Spleen (tissue), 11 donors: ENCODE results near the gene JPH2. TPM values are rescaled to one million over a fixed set of nuclear protein-coding genes. Genes with fewer than 3 reads are reported as not detected.

ENCODE experiments used
- DNase-seq: peaks from one replicate; pipeline ENCODE4 v3.0.0-alpha.2; 2020
- H3K27ac ChIP-seq, 8 donors: fragments of 200-600 bp; sonication (generic) in 7 of 8; 1 replicate in 4 of 8; 2 replicates in 4 of 8; pipeline versions ENCODE4 v1.5.0 to v1.8.0; 2016 to 2021; ENCODE audit warnings: inconsistent platforms in 4 of 8, mild to moderate bottlenecking in 4 of 8, moderate library complexity in 1 of 8
- H3K27me3 ChIP-seq, 7 donors: fragments of 200-600 bp; sonication (generic) in 6 of 7; replicated peaks in 1 of 7; 1 replicate in 4 of 7; 2 replicates in 3 of 7; pipeline versions ENCODE4 v1.5.0 to v1.8.0; 2016 to 2021; ENCODE audit warnings: inconsistent platforms in 3 of 7, mild to moderate bottlenecking in 1 of 7
- H3K36me3 ChIP-seq, 6 donors: fragments of 200-600 bp; sonication (generic) in 5 of 6; 1 replicate in 4 of 6; 2 replicates in 2 of 6; pipeline versions ENCODE4 v1.5.0 to v1.8.0; 2016 to 2021; ENCODE audit warnings: inconsistent platforms in 2 of 6
- H3K4me1 ChIP-seq, 6 donors: fragments of 200-600 bp; sonication (generic) in 5 of 6; 1 replicate in 3 of 6; 2 replicates in 3 of 6; pipeline versions ENCODE4 v1.5.0 to v1.8.0; 2016 to 2021; ENCODE audit warnings: inconsistent platforms in 3 of 6
- H3K4me3 ChIP-seq, 8 donors: fragments of 200-600 bp; sonication (generic) in 7 of 8; 1 replicate in 4 of 8; 2 replicates in 4 of 8; pipeline versions ENCODE4 v1.5.0 to v1.8.0; 2016 to 2021; ENCODE audit warnings: inconsistent platforms in 4 of 8, mild to moderate bottlenecking in 4 of 8, moderate library complexity in 2 of 8
- H3K9me3 ChIP-seq, 8 donors: fragments of 200-600 bp; sonication (generic) in 7 of 8; 1 replicate in 4 of 8; 2 replicates in 4 of 8; pipeline versions ENCODE4 v1.5.0 to v1.8.0; 2016 to 2021; ENCODE audit warnings: inconsistent platforms in 4 of 8
- POLR2A ChIP-seq, 3 donors: fragments of 450-650 bp; IDR thresholded peaks; one replicate each; pipeline ENCODE4 v1.5.1; 2017; ENCODE audit warnings: antibody characterized with exemption in 3 of 3, mild to moderate bottlenecking in 1 of 3
- POLR2AphosphoS5 ChIP-seq, 3 donors: sonication (generic); formaldehyde crosslinking; IDR thresholded peaks; one replicate each; pipeline ENCODE4 v1.5.1; 2017; ENCODE audit warnings: antibody characterized with exemption in 3 of 3
- WGBS, 5 donors: extraction: QIAGEN DNeasy Blood & Tissue Kit in 3 of 5; methylation state at CpG; one replicate each; pipeline versions ENCODE4 v1.1.5 to v1.1.7; 2013 to 2018; 5-methylcytosine and 5-hydroxymethylcytosine counted together
- intact Hi-C: fragments of 100-400 bp; cut with DNase I; formaldehyde crosslinking; loops from one replicate; pipeline ENCODE4 v1.15.0; 2023; ENCODE audit warnings: low total_unique reads
- polyA plus RNA-seq, 3 donors: library from polyadenylated mRNA; stranded (reverse); fragments of 200-250 nt; gene quantifications; one replicate each; pipeline ENCODE4 v1.2.1, GENCODE V29; 2013
- total RNA-seq, 7 donors: library from RNA; depleted of rRNA in 3 of 7; stranded (reverse); fragments of >200 nt in 3 of 7; fragmentation: NEBNext Ultra II Directional in 4 of 7; extraction: Animal tissue kit (Norgen Biotek cat#: 25700) in 4 of 7; gene quantifications; one replicate each; pipeline versions ENCODE4 v1.1.0 to v1.2.1, GENCODE V29; 2016 to 2021
- TF ChIP-seq, protein P1 (sequence below), 11 experiments: fragments of 200-600 bp in 7 of 11; fragments of 450-650 bp in 4 of 11; sonication (generic) in 4 of 11; IDR thresholded peaks in 8 of 11; conservative IDR thresholded peaks in 3 of 11; 1 replicate in 7 of 11; 2 replicates in 4 of 11; pipeline versions ENCODE4 v1.4.0 to v1.8.0; 2016 to 2021; ENCODE audit warnings: antibody characterized with exemption in 11 of 11, inconsistent platforms in 4 of 11, mild to moderate bottlenecking in 1 of 11
- donor health status: healthy with polysubstance abuse.
- donor health status: DM: no; HTN: no; CAD: no; lungs with moderate emphysema.
- donor health status: DM: no; HTN: no; CAD: no.
- donor health status: Bipolar disorder and iron deficiency.
- donor health status: healthy.
- donor health status: DM: no; HTN: no; CAD: no.
- donor health status: DM: yes; HTN: yes; CAD: no.

JPH2 gene
- total and polyA plus RNA-seq, 10 donors, result 0.50 to 4.4 (median 1.3) TPM

DNA sequence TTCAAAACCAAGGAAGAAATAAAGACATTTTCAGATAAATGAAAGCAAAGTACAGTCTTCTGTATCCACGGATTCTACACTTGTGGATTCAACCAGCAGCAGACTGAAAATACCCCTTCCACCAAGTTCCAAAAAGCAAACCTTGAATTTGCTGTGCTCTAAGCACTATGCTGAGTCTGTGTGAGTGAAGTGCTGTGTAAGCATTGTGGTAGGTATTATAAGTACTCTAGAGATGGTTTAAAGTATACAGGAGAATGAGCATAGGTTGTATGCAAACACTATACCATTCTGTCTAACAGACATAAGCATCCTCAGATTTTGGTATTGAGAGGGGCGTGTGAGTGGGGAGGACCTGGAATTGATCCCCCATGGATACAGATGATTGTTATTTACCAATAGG, 14.0 kb upstream of the JPH2 start:
- Histone ChIP-seq H3K9me3 (no peaks in the 10 kb centered on the region), H3K27ac (no peak overlapping the region), H3K36me3 (peaks cover 3 to 99% (median 85%) of the 10 kb centered on the region in 6 donors), H3K4me1 (peaks cover 0 to 50% (median 10%) of the 10 kb centered on the region in 6 donors), H3K4me3 (no peak overlapping the region), H3K27me3 (no peaks in the 10 kb centered on the region)
- DNase-seq, result no peak
- intact Hi-C loops, result no loop called here
- TF ChIP-seq POLR2A (IDR thresholded peaks at IDR 0.05) (no peak), POLR2AphosphoS5 (IDR thresholded peaks at IDR 0.05) (no peak)
- TF ChIP-seq, protein P1, sequence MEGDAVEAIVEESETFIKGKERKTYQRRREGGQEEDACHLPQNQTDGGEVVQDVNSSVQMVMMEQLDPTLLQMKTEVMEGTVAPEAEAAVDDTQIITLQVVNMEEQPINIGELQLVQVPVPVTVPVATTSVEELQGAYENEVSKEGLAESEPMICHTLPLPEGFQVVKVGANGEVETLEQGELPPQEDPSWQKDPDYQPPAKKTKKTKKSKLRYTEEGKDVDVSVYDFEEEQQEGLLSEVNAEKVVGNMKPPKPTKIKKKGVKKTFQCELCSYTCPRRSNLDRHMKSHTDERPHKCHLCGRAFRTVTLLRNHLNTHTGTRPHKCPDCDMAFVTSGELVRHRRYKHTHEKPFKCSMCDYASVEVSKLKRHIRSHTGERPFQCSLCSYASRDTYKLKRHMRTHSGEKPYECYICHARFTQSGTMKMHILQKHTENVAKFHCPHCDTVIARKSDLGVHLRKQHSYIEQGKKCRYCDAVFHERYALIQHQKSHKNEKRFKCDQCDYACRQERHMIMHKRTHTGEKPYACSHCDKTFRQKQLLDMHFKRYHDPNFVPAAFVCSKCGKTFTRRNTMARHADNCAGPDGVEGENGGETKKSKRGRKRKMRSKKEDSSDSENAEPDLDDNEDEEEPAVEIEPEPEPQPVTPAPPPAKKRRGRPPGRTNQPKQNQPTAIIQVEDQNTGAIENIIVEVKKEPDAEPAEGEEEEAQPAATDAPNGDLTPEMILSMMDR (IDR thresholded peaks at IDR 0.05 in 8 of 11, conservative IDR thresholded peaks at IDR 0.05 in 3 of 11), result no peak
- WGBS, 5 donors, result 45 to 95% (median 74%) methylated on average over 2 of the region's 2 CpGs

DNA sequence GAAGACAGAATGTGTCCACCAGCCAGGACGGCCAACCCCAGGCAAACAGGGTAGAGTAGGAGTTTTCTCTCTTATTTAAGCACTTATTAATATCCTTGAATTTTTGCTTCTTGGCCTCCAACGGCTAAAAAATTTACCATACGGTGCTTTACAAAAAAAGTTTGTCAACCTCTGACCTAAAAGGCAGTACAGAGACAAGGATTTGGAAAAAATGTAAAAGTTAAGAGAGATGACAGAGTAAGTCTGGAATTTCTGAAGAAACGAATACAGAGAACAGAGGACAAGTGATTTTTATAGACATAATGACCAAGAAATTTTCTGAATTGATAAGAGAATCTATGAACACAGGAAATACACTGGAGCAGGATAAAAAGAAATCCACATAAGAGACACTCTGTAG, 13.4 kb upstream of the JPH2 start:
- Histone ChIP-seq H3K4me1 (peaks cover 0 to 47% (median 10%) of the 10 kb centered on the region in 6 donors), H3K27me3 (no peaks in the 10 kb centered on the region), H3K36me3 (peaks cover 3 to 98% (median 79%) of the 10 kb centered on the region in 6 donors), H3K4me3 (no peak overlapping the region), H3K9me3 (no peaks in the 10 kb centered on the region), H3K27ac (no peak overlapping the region)
- WGBS, 5 donors, result 81 to 92% (median 83%) methylated on average over 4 of the region's 4 CpGs
- intact Hi-C loops, result no loop called here
- no peak for TF ChIP-seq POLR2A (IDR thresholded peaks at IDR 0.05)
- TF ChIP-seq, protein P1 (IDR thresholded peaks at IDR 0.05 in 8 of 11, conservative IDR thresholded peaks at IDR 0.05 in 3 of 11), result no peak
- no peak for DNase-seq

DNA sequence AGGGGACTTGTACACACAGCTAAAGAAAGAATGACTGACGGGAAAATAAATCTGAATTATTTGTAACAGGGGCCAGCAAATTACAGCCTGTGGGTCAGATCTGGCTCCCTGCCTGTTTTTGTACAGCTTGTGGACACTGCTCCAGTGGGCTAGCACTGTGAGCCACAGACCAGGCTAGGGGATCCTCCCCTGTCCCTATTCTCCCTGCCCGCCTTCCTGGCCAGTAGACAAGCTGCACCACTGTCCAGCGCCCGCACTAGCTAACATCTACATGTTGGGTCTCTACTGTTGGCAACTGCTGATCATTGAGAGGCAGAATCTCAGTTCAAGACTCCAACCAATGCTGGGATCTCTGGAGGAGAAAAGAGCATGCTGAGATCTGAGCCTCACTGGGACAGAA, 12.9 kb upstream of the JPH2 start:
- Histone ChIP-seq H3K27me3 (no peaks in the 10 kb centered on the region), H3K4me1 (peaks cover 0 to 42% (median 10%) of the 10 kb centered on the region in 6 donors), H3K9me3 (no peaks in the 10 kb centered on the region), H3K36me3 (peaks cover 3 to 94% (median 75%) of the 10 kb centered on the region in 6 donors), H3K27ac (no peak overlapping the region), H3K4me3 (no peak overlapping the region)
- intact Hi-C loops, result no loop called here
- DNase-seq, result no peak
- TF ChIP-seq, protein P1 (IDR thresholded peaks at IDR 0.05 in 8 of 11, conservative IDR thresholded peaks at IDR 0.05 in 3 of 11), result no peak
- TF ChIP-seq POLR2AphosphoS5 (IDR thresholded peaks at IDR 0.05) (no peak), POLR2A (IDR thresholded peaks at IDR 0.05) (no peak)
- WGBS, 5 donors, result 86 to 97% (median 93%) methylated on average over 2 to 4 of the region's 4 CpGs

DNA sequence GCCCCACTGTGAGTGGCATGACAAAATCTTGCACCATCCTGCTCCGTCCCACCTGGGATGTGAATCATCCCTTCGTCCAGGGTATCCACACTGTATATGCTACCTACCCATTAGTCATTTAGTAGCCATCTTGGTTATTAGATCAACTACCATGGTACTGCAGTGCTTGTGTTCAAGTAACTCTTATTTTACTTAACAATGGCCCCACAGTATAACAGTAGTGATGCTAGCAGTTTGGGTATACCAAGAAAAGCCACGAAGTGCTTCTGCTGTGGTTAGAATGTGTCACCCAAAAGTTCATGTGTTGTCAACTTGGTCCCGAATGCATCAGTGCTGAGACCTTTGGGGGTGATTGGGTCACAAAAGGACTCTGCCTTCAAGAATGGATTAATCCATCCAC, 11.9 kb upstream of the JPH2 start:
- Histone ChIP-seq H3K27ac (no peak overlapping the region), H3K36me3 (peaks cover 3 to 83% (median 67%) of the 10 kb centered on the region in 6 donors), H3K4me1 (peaks cover 0 to 32% (median 3%) of the 10 kb centered on the region in 6 donors), H3K27me3 (no peaks in the 10 kb centered on the region), H3K9me3 (no peaks in the 10 kb centered on the region), H3K4me3 (no peak overlapping the region)
- 70 to 86% (median 79%) methylated on average over 4 of the region's 4 CpGs for WGBS, 5 donors
- TF ChIP-seq, protein P1 (IDR thresholded peaks at IDR 0.05 in 8 of 11, conservative IDR thresholded peaks at IDR 0.05 in 3 of 11), result no peak
- no peak for TF ChIP-seq POLR2A (IDR thresholded peaks at IDR 0.05)
- intact Hi-C loops, result no loop called here
- no peak for DNase-seq
